ENCODE results near the gene TMEM183A.

The TMEM183A gene

DNA sequence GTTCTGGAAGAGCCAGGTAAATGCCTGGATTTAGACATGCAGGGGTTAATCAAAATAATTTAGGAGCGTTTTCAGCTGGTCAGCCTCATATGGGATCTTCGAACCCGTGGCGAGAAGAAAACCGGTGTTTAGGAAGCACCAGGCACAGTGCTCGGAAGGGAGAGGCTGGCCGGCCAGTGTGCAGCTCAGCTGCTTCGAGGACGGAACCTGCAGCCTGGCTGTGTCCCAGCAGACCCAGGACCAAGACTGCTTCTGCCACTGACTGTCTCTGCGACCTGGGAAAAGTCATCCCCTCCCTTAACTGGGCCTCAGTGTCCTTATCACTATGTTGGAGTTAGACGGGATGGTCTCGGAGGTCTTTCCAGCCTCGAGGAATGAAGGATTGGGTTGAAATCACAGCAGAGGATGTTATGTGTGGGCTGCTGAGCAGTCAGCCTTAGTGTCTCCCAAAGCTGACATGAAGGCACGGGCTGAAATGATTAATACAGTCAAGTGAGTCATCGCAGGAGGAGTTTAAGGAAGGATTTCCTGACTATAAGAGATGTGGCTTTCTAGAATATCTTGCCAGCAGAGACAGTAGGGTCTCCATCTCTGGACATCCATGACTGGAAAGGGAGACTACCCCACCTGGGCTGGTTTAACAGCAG is 39.9 kb downstream of the TMEM183A start:
- no peak for DNase-seq

GRCh38 chr1:203048086-203048485 is 40.9 kb downstream of the TMEM183A start:
- DNase-seq: no peak

DNA sequence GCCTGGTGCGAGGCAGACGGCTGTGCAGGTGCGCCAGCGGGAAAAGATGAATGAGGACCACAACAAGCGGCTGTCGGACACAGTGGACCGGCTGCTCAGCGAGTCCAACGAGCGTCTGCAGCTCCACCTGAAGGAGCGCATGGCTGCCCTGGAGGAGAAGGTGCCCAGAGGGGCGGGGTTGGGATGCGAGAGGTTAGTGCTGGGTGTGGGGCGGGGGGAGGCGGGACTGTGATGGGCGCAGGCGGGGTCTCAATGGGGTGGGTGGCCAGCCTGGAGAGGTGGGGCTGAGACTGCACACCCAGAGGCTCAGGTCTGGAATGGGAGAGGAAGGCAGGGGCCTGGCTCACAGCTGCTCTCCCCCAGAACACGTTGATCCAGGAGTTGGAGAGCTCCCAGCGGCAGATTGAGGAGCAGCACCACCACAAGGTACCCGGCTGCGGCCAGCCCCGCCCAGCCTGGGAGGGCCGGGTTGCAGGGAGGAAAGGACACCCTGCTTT is 41.4 kb downstream of the TMEM183A start:
- DNase-seq: no peak

- no peak for DNase-seq
These were observed 41.9 kb downstream of the TMEM183A start for GRCh38 chr1:203049077-203049476.

- DNase-seq: no peak
These were observed 42.5 kb downstream of the TMEM183A start for GRCh38 chr1:203049576-203050180.

DNA sequence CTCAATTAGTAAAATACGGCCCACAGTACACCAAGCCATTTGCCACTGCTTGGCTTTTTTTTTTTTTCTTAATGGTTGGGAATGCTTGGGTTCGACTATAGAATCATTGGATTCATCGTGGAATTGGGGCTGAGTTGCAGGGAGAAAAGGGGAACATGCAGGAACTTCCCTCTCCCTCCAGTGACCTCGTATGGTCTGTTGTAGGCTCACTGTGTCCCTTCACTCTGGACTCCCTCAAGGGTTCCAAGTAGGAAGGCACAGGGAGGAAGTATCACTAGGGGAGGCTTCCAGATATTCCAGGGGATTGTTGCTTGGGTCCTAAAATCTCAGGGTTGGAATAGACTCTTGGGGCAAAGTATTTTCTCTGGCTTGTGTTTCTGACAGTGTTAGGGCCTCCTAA is 43.7 kb downstream of the TMEM183A start:
- no peak for DNase-seq

- no peak for DNase-seq
These were observed 44.7 kb downstream of the TMEM183A start for GRCh38 chr1:203051841-203052324.

DNA sequence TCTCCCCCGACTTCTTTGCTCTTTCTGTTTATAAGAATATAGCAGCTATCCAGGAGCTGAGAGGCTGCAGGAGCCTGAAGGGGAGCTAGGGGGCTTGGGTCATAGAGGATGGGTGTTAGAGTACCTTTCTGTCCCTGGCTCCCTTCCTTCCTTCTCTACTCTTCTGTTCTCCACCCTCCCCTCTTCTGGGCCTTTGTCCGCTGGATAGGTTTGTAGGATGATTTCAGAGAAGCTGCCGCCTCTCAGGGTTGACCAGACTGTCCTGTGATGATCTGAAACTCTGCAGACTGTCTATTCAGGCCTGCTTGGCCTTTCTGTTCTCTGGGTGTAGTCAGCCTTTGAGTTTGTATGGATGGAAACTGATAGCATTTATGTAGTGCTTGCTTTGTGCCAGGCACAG is 45.4 kb downstream of the TMEM183A start:
- no peak for DNase-seq

DNA sequence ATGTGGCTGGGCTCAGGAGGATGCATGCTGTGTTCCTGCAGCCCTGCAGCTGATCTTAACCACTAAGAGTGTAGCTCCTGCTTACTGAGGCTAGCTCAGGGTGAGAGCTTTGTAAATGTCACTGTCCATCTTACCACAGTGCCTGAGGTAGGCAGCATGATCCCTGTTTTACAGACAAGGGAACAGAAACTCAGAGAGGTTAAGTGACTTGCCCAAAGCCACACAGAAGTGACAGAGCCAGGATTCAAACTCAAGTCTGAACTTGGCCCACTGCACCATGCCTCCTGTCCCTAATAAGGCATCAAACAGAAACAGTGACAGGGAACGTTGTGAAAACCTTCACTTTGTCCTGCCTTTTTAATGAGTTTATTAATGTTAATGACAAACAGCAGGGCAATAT is 47.0 kb downstream of the TMEM183A start:
- DNase-seq: no peak

DNA sequence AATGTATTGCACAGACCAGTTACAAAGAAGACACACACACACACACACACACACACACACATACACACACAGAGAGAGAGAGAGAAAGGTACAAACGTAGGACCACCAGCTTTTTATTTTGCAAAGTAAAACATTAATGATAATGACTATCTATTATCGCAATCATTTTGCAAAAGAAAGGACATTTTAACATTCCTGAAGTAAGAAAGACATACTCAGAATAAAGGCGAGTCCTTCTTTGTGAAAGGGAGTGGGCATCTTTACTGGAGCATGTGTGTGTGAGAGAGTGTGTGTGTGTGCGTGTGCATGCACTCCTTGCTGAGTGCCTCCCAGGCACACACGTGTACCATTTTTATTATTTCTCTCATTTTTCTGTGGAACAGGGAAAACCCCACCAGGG is 47.5 kb downstream of the TMEM183A start:
- no peak for DNase-seq

DNA sequence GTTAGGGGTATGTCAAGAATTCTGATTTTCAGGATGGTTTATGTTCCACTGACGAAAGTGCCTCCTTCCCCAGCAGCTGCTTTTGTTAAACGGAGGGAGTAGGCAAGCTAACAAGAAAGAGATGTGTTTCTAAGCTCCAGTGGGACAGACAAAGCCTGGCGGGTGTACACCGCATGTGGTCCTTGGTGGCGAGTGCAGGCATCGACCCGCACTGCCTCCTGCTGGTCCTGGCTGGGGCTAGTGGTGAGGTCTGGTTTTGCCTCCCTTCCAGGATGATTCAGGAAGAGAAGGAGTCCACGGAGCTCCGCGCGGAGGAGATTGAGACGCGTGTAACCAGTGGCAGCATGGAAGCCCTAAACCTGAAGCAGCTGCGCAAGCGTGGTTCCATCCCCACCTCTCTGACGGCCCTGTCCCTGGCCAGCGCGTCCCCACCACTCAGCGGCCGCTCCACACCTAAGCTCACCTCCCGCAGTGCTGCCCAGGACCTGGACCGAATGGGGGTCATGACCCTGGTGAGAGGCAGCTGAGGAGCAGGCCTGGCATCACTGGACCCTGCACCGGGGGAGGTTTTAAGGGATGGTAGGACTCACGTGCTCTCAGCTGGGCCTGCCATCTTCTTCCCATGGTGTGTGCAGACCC is 48.1 kb downstream of the TMEM183A start:
- no peak for DNase-seq

- DNase-seq: no peak
These were observed 48.8 kb downstream of the TMEM183A start for GRCh38 chr1:203056012-203056411.

DNA sequence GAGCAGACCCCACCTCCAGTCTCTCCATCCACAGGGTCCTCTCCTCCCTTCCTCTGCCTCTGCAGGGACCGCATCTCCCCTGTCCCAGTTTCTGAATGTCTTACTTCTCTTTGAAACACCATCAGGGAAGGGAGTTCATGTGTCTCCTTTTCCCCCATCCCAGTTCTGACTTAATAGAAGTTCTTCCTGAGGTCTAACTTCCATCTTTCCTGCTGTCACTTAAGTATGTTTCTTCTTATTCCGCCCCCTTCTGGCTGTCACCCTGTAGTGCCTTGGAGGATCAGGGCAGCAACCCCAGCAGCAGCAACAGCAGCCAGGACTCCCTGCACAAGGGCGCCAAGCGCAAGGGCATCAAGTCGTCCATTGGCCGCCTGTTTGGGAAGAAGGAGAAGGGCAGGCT is 49.3 kb downstream of the TMEM183A start:
- no peak for DNase-seq

DNA sequence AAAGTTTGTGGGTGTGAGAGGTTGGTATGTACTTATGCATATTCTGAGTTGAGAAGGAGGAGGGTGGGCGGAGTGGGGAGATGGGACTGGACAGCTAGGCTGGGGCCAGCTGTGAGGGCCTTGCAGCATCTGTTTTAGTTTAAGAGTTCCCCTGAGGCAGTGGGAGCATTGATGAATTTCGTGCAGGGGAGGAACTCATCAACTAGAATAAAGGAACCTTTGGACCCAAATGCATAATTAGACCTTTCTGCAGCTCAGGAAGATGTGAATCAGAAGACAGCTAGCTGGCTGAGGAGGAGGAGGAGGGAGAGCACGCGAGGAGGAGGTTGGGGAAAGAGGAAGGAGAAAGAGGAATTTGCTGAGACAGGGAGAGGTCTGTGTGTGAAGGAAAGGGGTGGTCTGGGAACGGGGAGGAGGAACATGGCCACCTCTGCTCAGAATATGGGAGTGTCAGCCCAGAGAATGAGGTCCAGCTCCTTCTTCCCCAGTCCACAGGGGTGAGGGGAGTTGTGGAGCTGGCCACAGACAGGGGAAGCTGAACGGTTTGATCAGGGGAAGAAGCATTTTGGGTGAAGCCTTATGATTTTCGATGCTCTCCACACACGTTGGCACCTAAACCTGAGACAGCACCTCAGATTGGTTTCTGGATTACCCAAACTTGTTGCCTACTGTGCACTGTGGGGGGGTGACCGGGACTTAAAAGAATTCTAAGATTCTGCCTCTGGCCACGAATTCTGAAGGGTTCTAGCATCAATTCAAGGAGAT is 50.9 kb downstream of the TMEM183A start:
- no peak for DNase-seq

DNA sequence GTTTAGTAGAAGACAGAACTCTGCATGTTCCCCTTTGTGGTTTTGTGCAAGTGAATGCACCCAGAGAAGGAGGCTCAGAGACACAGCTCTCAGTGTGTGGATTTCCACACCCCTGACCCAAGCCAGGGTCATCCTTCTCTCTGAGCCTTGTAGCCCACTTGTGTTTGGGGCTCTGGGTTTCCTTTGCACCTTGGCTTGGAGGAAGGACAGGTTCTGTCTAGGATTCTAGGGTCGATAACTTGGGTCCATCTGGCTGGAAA is 51.4 kb downstream of the TMEM183A start:
- no peak for DNase-seq

- no peak for DNase-seq
These were observed 52.3 kb downstream of the TMEM183A start for GRCh38 chr1:203059485-203059884.

DNA sequence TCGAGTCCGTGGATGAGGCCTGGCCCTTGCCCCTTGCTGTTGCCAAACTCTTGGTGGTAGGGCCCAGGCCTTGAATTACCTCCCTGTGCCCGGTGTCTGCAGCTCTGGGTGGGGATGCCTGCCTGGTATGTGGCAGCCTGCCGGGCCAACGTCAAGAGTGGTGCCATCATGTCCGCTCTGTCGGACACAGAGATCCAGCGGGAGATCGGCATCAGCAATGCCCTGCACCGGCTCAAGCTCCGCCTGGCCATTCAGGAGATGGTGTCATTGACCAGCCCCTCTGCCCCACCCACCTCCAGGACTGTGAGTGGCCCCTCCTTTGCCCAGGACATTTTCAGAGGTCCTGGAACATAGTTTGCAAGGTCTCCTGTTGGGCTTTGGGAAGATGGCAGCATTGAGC is 52.9 kb downstream of the TMEM183A start:
- no peak for DNase-seq

GRCh38 chr1:203063287-203063686 is 56.1 kb downstream of the TMEM183A start:
- DNase-seq: no peak

DNA sequence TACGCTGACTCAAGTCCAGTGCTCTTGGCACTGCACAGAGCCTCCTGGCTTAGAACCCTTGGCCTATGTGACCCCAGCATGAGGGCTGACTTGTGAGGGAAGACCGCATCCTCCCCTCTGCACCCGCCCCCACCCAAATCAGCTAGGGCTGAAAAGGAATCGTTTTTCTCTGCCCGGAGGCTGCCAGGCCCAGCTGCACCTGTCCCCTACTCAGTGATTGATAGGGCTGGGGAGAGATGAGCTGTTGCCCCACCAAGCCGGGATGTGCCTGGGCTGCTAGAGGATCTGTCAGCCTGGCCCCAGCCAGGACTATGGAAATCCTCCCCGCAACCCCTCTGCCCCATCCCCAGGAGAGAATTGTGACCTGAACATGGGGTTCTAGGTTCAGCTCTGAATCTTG is 58.0 kb downstream of the TMEM183A start:
- no peak for DNase-seq

- DNase-seq: no peak
These were observed 58.8 kb downstream of the TMEM183A start for GRCh38 chr1:203065986-203066385.

DNA sequence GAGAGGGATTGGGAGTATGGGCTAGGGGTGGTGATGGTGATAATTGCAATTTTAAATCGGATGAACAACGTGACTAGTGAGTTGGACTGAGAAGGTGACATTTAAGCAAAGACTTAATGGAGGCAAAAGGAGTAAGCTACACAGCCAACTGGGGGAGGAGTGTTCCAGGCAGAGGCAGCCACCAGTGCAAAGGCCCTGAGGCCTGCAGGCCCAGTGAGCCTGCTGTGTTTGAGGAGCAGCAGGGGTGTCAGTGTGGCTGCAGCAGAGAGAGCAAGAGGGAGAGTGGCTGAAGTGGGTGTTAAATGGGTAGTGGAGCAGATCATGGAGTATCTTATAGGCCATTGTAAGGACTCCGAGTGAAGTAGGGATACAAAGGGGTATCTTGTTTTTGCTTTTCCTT is 59.8 kb downstream of the TMEM183A start:
- DNase-seq: no peak

- DNase-seq: no peak
These were observed 62.0 kb downstream of the TMEM183A start for GRCh38 chr1:203069030-203069747.

DNA sequence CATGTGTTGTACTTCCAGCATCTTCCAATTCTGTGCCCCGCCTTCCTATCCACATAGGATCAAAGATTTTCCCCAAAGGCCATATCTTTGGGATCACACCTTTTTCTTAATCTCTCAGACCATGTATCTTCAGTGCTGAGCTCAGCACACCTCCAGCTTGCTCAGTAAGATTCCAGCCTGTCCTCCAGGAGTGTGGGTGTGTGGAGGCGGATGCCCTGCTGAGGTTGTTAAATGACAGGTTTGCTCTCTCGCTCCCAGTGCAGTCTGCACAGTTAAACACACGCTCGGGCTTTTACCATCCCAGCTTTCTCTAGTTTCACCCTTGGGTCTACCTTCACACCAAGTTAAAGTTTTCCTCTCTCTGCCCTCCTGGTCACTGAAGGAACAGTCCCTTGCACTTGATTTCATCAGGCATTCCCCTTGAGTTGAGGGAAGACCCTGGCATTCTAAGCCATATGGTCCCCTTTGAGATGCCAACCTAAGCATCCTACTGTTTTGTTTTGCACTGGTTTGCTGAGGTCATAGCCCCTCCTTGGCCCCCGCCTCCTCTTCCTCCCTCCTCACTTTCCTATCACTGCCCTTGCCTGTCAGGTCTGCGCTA is 64.9 kb downstream of the TMEM183A start:
- DNase-seq: no peak
